Frontal cortex (tissue), 4 donors: ENCODE data around the gene ATIC. TPM values are rescaled to one million over a fixed set of nuclear protein-coding genes. Genes with fewer than 3 reads are reported as not detected.

ENCODE experiments used
- DNase-seq, 2 donors: peaks; one replicate each; pipeline ENCODE4 v3.0.0; 2012; ENCODE audit warnings: low spot score in 2 of 2
- FAIRE-seq: peaks from 2 replicates; lab custom pipeline; 2012; peaks lifted over from hg19 to GRCh38; lab: Jason Lieb, UNC
- total RNA-seq: library from RNA; depleted of rRNA; stranded (reverse); fragments of >200 nt; gene quantifications from one replicate; pipeline ENCODE4 v1.2.3, GENCODE V29; 2014
- donor health status: control.
- donor health status: control.
- donor health status: control.

Gene ATIC
- total RNA-seq, 1 donor from 2014 or later, result 13.9 TPM

- FAIRE-seq (no peak), DNase-seq (no peak)
Measured at GRCh38 chr2:215371915-215372897, 60.3 kb downstream of the ATIC start.

DNA sequence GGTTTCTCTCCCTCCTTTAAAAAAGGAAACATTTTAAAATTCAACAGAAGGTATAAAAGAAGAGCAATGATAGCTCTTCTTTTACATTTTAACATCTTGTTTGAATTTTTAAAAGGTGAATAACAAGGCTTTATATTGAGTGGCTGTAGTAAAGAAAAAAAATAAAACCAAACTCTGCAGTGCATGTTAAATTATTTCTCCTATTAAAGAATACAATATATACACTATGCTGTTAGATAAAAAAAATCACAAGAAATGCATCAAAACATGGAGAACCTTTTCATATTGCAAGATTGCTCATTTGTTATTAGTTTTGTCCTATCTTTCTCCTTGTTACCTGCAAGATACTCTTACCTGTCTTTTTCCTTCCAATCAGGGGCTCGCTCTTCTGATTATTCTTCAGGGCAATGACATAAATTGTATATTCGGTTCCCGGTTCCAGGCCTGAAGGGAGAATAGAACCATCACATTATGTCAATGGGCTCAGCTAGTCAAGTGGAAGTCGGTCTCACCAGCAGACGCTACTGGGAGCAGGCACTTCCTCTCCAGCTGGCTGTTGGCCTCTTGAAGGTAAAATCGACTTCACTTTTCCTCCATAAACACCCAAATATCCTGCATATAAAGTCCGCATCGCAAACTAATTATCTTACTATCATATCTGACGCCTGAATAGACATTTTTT lies 61.2 kb downstream of the ATIC start:
- DNase-seq (no peak), FAIRE-seq (no peak)

DNA sequence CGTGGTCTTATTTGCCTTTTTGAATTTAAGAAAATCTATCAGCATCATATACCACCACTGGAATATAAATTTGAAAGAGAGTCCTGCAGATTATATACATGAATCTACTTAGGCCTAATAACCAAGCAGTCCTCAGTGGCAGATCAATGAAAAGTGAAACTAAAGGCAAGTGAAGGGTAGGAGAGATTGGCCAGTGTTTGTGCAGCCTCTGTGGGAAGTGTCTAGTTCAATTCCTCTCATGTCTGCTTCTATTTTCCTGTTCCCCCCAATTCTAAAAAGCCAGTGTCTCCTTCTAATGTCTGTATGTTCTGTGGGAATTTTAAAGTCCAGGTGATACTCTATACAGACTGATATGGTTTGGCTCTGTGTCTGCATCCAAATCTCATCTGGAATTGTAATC lies 62.1 kb downstream of the ATIC start:
- DNase-seq, result no peak
- FAIRE-seq, result no peak

GRCh38 chr2:215374642-215375466 lies 63.0 kb downstream of the ATIC start:
- DNase-seq, result no peak

GRCh38 chr2:215375467-215375830 lies 63.6 kb downstream of the ATIC start:
- DNase-seq (no peak), FAIRE-seq (no peak)

More at GRCh38 chr2:215374642-215375466, 63.0 kb downstream of the ATIC start:
- FAIRE-seq, result no peak

- no peak for DNase-seq
- no peak for FAIRE-seq
Measured at GRCh38 chr2:215376103-215376780, 64.4 kb downstream of the ATIC start.

- DNase-seq (no peak), FAIRE-seq (no peak)
Measured at GRCh38 chr2:215377283-215377682, 65.4 kb downstream of the ATIC start.

DNA sequence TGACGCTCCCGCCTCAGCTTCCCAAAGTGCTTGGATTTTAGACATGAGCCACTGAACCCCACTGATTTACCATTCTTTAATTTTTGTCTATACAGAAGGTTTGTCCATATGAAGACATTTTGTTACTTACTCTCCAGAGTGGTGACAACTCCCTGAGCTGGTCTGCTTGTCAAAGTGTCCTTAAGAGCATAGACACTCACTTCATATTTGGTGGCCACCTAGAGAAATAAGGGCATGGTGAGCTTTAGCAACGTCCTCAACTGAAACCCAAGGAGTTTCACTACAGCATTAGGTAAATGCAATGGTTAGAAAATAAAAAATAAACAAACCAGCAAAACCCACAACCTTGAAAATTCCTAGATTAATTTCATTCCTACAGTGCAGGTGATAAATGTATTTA lies 66.2 kb downstream of the ATIC start:
- FAIRE-seq (no peak), DNase-seq (no peak)

DNA sequence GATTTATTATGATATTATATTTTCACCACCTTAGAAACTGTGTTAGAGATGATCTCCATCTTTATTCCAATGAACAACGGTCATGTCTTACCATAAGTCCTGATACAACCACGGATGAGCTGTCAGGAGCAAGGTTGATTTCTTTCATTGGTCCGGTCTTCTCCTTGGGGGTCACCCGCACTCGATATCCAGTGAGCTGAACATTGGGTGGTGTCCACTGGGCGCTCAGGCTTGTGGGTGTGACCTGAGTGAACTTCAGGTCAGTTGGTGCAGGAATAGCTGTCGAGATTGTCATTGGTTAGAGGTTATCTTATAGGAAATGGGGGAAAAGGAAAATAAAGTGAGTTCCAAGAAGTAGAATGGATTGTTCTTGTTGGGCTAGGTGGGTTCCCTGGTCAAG lies 67.2 kb downstream of the ATIC start:
- FAIRE-seq, result no peak
- DNase-seq, result no peak

DNA sequence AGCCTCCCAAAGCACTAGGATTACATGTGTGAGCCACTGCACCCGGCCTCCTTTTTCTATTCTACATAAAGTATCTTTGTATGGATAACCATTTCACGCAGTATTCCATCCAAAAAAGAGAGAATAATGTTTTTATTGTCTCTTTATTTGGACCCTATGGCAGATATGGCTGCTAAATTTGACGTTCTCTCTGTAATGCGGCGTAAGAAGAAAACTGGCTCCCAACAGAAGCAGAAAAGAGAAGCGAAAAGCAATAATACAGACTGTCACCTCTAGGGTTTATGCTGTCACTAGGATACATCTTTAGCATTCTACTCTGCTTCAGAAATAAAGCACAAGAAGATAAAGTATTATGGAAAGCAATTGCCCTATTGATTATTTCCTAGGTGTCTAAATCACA lies 68.1 kb downstream of the ATIC start:
- DNase-seq, result no peak
- no peak for FAIRE-seq

- no peak for FAIRE-seq
- DNase-seq, result no peak
Measured at GRCh38 chr2:215380699-215381098, 68.8 kb downstream of the ATIC start.

DNA sequence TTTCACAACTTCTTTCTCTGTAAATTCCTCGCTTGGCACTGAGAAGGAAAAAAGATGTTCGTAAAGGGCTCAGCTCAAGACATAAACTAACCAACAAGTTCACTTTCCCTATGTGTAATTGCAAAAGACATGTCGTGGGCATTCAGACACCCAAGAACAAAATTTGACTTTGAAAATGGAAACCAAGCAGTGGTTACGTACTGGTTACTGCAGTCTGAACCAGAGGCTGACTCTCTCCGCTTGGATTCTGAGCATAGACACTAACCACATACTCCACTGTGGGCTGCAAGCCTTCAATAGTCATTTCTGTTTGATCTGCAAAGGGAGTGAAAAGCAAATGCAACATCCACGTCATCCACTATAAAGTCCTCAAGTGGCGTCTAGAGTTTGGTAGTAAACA lies 70.2 kb downstream of the ATIC start:
- DNase-seq (no peak), FAIRE-seq (no peak)

- FAIRE-seq, result no peak
- no peak for DNase-seq
Measured at GRCh38 chr2:215382480-215382879, 70.6 kb downstream of the ATIC start.

DNA sequence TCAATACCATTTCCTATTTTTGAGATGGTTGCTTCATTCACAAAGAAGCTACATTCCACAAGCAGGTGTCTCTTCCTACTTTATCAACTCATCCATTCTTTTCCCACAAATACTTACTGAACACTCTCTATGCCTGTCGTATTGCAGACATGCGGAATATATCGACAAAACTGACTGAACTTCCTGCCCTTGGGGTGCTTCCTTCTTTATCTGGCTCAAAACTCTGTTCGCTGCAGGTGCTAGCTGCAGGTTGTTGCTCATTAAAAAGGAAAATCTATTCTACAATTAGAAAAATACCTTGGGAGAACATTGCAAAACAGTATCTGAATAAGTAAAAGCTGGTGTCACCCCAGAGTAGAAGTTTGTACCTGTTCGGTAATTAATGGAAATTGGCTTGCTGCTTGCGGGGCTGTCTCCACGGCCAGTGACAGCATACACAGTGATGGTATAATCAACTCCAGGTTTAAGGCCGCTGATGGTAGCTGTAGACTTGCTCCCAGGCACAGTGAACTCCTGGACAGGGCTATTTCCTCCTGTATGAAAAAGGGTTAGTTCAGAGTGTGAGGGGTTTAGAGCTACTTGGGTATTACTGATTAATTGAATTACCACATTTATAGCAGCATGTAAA lies 71.9 kb downstream of the ATIC start:
- no peak for FAIRE-seq
- no peak for DNase-seq

DNA sequence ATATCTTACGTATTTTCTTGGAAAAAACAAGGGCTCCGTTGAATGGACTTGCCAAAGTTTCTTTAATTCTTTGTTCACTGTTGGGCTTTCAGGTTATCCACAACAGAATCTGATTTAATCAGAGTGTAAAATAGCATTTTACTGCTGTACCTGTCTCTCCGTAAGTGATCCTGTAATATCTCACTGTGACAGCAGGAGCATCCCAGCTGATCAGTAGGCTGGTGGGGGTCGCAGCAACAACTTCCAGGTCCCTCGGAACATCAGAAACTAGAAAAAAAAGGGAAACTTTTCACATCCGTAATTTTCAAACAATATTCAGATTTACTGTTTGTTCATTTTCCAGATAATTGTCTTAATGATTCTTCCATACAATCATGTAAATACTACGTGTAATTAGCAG lies 72.9 kb downstream of the ATIC start:
- no peak for FAIRE-seq
- no peak for DNase-seq

DNA sequence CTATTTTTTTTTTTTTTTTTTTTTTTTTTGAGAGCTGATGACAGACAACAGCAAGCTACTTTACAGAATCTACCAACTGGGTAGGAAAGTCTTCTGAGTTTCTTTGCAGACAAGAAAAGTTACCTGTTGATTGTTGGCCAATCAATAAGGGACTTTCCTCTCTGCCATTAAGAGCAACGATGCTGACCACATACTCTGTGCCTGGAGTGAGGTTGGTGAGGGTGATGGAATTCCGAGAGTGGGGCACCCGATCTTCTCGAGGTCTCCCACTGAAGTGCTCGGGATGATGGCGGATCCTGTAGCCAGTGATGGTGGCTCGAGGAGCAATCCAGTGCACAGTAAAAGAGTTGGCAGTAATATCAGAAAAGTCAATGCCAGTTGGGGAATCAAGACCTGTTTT lies 74.7 kb downstream of the ATIC start:
- FAIRE-seq, result no peak
- no peak for DNase-seq

DNA sequence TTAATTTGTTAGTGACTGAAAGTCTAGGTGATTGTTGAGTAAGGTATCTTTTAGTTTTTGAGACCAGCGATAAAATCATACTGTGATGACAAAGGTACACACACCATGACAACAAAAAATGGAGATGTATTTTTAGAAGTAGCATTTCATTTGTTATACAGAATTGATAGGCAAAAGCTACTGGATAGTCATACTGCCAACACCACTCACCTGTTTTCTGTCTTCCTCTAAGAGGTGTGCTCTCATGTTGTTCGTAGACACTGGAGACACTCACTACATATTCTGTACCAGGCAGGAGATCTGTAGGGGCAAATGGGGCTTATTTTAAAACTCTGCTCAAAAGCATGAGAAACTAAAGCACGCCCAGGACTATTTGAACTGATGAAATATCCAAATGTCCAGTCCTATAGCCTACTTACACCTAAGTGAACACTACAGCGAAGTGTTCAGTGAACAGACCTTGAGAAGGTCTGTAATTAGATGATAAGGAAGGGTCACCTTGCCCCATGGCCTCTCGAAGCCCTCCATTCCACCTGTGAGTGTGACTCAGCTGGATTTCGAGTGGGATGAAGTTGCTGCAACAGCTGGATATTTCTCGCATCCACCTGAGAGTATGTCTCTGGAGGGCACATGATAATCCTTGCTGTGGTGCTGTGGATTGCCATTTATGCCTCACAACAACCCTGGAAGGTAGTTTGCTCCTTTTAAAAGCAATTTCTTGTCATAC lies 76.3 kb downstream of the ATIC start:
- no peak for FAIRE-seq
- DNase-seq, result no peak

- FAIRE-seq, result no peak
- no peak for DNase-seq
Measured at GRCh38 chr2:215390550-215390913, 78.7 kb downstream of the ATIC start.

- DNase-seq, result no peak
- FAIRE-seq, result no peak
Measured at GRCh38 chr2:215391531-215391930, 79.7 kb downstream of the ATIC start.
